Kidney (tissue), 14 donors: ENCODE data around the gene KLK6. TPM values are rescaled to one million over a fixed set of nuclear protein-coding genes. Genes with fewer than 3 reads are reported as not detected.

ENCODE experiments used
- DNase-seq, 5 donors: peaks; one replicate each; pipeline ENCODE4 v3.0.0-alpha.2; 2013 to 2020
- FAIRE-seq: peaks from 2 replicates; lab custom pipeline; 2012; peaks lifted over from hg19 to GRCh38; lab: Jason Lieb, UNC
- H3K27ac ChIP-seq, 2 donors: one replicate each; pipeline ENCODE4 v1.7.0; 2013; ENCODE audit warnings: low read depth in 2 of 2, low read length in 2 of 2, inconsistent platforms in 1 of 2
- H3K27me3 ChIP-seq: one replicate; pipeline ENCODE4 v1.7.1; 2013; ENCODE audit warnings: low read length, inconsistent platforms; ENCODE audit not compliant: control insufficient read depth, insufficient read depth
- H3K36me3 ChIP-seq, 3 donors: one replicate each; pipeline versions ENCODE4 v1.7.0 to v1.7.1; 2013; ENCODE audit warnings: low read length in 3 of 3, control low read depth in 1 of 3, inconsistent platforms in 1 of 3; ENCODE audit not compliant: insufficient read depth in 3 of 3, control insufficient read depth in 2 of 3
- H3K4me1 ChIP-seq, 3 donors: one replicate each; pipeline versions ENCODE4 v1.7.0 to v1.7.1; 2013; ENCODE audit warnings: low read length in 3 of 3, inconsistent platforms in 1 of 3, low read depth in 1 of 3; ENCODE audit not compliant: control insufficient read depth in 2 of 3, insufficient read depth in 2 of 3
- H3K4me3 ChIP-seq, 3 donors: one replicate each; pipeline versions ENCODE4 v1.7.0 to v1.8.1; 2013; ENCODE audit warnings: low read length in 3 of 3, control low read depth in 1 of 3, inconsistent platforms in 1 of 3
- H3K9ac ChIP-seq, 3 donors: one replicate each; pipeline versions ENCODE4 v1.7.0 to v1.7.1; 2013; ENCODE audit warnings: low read length in 3 of 3, control low read depth in 1 of 3, inconsistent platforms in 1 of 3
- H3K9me3 ChIP-seq, 3 donors: one replicate each; pipeline versions ENCODE4 v1.7.0 to v1.7.1; 2013; ENCODE audit warnings: low read length in 3 of 3, control low read depth in 1 of 3, inconsistent platforms in 1 of 3; ENCODE audit not compliant: control insufficient read depth in 2 of 3, insufficient read depth in 1 of 3
- CTCF ChIP-seq: IDR thresholded peaks from 3 replicates; pipeline ENCODE4 v1.5.1; 2012; ENCODE audit warnings: mild to moderate bottlenecking, moderate library complexity, borderline replicate concordance; ENCODE audit not compliant: insufficient read depth; ENCODE audit errors: extremely low read depth
- intact Hi-C: fragments of 100-400 bp; cut with DNase I; formaldehyde crosslinking; loops from one replicate; pipeline ENCODE4 v1.11.1; 2022
- polyA plus RNA-seq: library from polyadenylated mRNA; stranded (reverse); fragments of 350-450 nt; fragmentation: Illumina TruSeq; extraction: RNeasy Lipid Tissue Mini Kit (QIAGEN cat#74804); gene quantifications from one replicate; pipeline ENCODE4 v1.2.3, GENCODE V29; 2014; ENCODE audit warnings: low read depth, low replicate concordance; ENCODE audit not compliant: insufficient read depth
- total RNA-seq: library from RNA; stranded (reverse); fragmentation: NEBNext Ultra II Directional; extraction: Animal tissue kit (Norgen Biotek cat#: 25700); gene quantifications from one replicate; pipeline ENCODE4 v1.2.1, GENCODE V29; 2021
- donor health status: control.
- donor health status: control.
- donor health status: control.
- donor health status: control.
- donor health status: control.
- donor health status: DM: yes; HTN: yes; CAD: no.
- donor health status: Normal renal cell carcinoma (clear cell type).

KLK6 gene
- total and polyA plus RNA-seq, 2 donors from 2014 or later, result 15.0 to 30.3 TPM

- peak in 1 of 5 donors; percentile 14 for DNase-seq
- Histone ChIP-seq H3K4me1 (no peaks in the 10 kb centered on the region), H3K27me3 (peaks cover 8% of the 10 kb centered on the region), H3K4me3 (no peak overlapping the region), H3K27ac (no peak overlapping the region), H3K9me3 (no peaks in the 10 kb centered on the region), H3K36me3 (no peaks in the 10 kb centered on the region), H3K9ac (no peak overlapping the region)
- no peak for FAIRE-seq
- intact Hi-C loops, result no loop called here
- no peak for TF ChIP-seq CTCF
These were observed 43.3 kb upstream of the KLK6 start for GRCh38 chr19:51012661-51013190.

- intact Hi-C loops, result no loop called here
- no peak overlapping the region for H3K4me3 ChIP-seq
- H3K27me3 ChIP-seq, result no peaks in the 10 kb centered on the region
- TF ChIP-seq CTCF, result no peak
- H3K9me3 ChIP-seq, result no peaks in the 10 kb centered on the region
- no peak overlapping the region for H3K27ac ChIP-seq
- DNase-seq (no peak), FAIRE-seq (no peak)
- no peaks in the 10 kb centered on the region for H3K4me1 ChIP-seq
- no peaks in the 10 kb centered on the region for H3K36me3 ChIP-seq
- no peak overlapping the region for H3K9ac ChIP-seq
These were observed 40.8 kb upstream of the KLK6 start for GRCh38 chr19:51010066-51010795.

- H3K9ac ChIP-seq, result no peak overlapping the region
- H3K9me3 ChIP-seq, result no peaks in the 10 kb centered on the region
- no peaks in the 10 kb centered on the region for H3K4me1 ChIP-seq
- no peaks in the 10 kb centered on the region for H3K36me3 ChIP-seq
- no peak for DNase-seq
- no peak overlapping the region for H3K27ac ChIP-seq
- intact Hi-C loops, result no loop called here
- H3K27me3 ChIP-seq, result no peaks in the 10 kb centered on the region
- no peak for FAIRE-seq
- no peak for TF ChIP-seq CTCF
- no peak overlapping the region for H3K4me3 ChIP-seq
These were observed 39.9 kb upstream of the KLK6 start for GRCh38 chr19:51009061-51009891.
